Activated CD4-positive, alpha-beta T cell treated with anti-CD3 and anti-CD28 coated beads for 36 hours (primary cell): Measurements from ENCODE around the gene CALN1. TPM values are rescaled to one million over a fixed set of nuclear protein-coding genes. Genes with fewer than 3 reads are reported as not detected.

Source experiments
- ATAC-seq: fragments of 200-7000 bp; cut with Tn5 transposase; one replicate; pipeline ENCODE4 v1.10.0; 2021; ENCODE audit warnings: mild to moderate bottlenecking, moderate library complexity
- CTCF ChIA-PET: fragments of 350-600 bp; sonication (Branson Sonifier 250); formaldehyde crosslinking; loops from one replicate; lab custom pipeline; 2021; ENCODE audit warnings: antibody characterized with exemption; lab: Charles Lee
- POLR2A ChIA-PET: fragments of 350-600 bp; sonication (Branson Sonifier 250); formaldehyde crosslinking; loops from one replicate; lab custom pipeline; 2021; ENCODE audit warnings: antibody characterized with exemption, inconsistent platforms; lab: Charles Lee
- DNase-seq: peaks from one replicate; pipeline ENCODE4 v3.0.0-alpha.2; 2020
- H3K27ac Mint-ChIP-seq: one replicate; pipeline ENCODE4 v1.8.0; 2021; ENCODE audit warnings: mixed read lengths
- H3K27me3 Mint-ChIP-seq: one replicate; pipeline ENCODE4 v1.8.0; 2021; ENCODE audit warnings: mixed read lengths
- H3K36me3 Mint-ChIP-seq: one replicate; pipeline ENCODE4 v1.8.0; 2021; ENCODE audit warnings: low read depth, mixed read lengths
- H3K4me1 Mint-ChIP-seq: one replicate; pipeline ENCODE4 v1.8.0; 2021; ENCODE audit warnings: mixed read lengths
- H3K4me3 Mint-ChIP-seq: one replicate; pipeline ENCODE4 v1.8.0; 2021; ENCODE audit warnings: mild to moderate bottlenecking, moderate library complexity, mixed read lengths
- H3K9me3 Mint-ChIP-seq: one replicate; pipeline ENCODE4 v1.8.0; 2021; ENCODE audit warnings: low read depth, mixed read lengths
- intact Hi-C, 2 experiments: fragments of 100-400 bp; cut with DNase I in 1 of 2; cut with micrococcal nuclease in 1 of 2; formaldehyde crosslinking; loops; one replicate each; pipeline versions ENCODE4 v1.14.2 to v1.15.1; 2022 to 2024; cut with DNase I, micrococcal nuclease
- total RNA-seq, 2 experiments: library from RNA; stranded (reverse); gene quantifications; one replicate each; pipeline ENCODE4 v1.2.3, GENCODE V29; 2021

The CALN1 gene
- total RNA-seq, 2 experiments from 2014 or later, result 0.11 to 0.12 TPM

DNA sequence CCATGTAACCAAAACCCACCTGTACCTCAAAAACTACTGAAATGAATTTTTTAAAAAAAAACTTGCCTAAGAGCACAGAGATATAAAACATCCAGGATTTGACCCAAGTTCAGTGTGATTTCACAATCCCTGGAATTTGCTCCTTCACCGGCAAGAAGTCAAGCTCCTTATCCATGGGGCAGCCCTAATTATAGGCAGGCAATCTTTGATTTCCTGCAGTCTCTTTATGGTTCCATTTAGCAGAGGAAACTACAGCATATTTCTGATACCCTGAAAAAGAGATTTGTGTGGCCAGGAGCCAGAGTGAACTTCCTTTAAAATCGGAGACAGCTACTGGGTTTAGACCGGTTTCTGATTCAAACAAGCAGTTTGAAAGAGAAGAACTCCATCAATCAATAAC, 154.1 kb downstream of the CALN1 start:
- Mint-ChIP-seq H3K27ac (no peak overlapping the region), H3K27me3 (no peaks in the 10 kb centered on the region), H3K4me1 (no peaks in the 10 kb centered on the region), H3K4me3 (no peak overlapping the region), H3K36me3 (no peaks in the 10 kb centered on the region), H3K9me3 (no peaks in the 10 kb centered on the region)
- ATAC-seq (no peak), DNase-seq (no peak)
- ChIA-PET POLR2A (no interaction called here), CTCF (no interaction called here)
- intact Hi-C loops, result no loop called here

DNA sequence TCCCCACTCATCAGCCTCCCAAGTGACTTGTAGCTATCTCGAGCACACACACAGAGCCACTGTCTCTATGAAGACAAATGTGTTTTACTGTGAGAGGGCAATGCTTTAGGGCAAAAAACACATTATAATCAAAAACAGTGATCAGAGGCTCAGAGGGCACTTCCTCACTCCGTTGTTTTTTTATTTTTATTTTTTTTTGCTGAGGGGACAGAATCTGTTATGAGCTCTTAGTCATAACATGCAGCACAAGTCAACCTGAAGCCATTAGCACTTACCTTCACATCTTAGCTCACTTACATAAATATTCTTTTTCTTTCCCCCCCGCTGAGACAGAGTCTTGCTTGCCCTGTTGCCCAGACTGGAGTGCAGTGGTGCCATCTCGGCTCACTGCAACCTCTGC, 157.7 kb downstream of the CALN1 start:
- no peak overlapping the region for H3K4me3 Mint-ChIP-seq
- no peak for ATAC-seq
- POLR2A ChIA-PET, result no interaction called here

DNA sequence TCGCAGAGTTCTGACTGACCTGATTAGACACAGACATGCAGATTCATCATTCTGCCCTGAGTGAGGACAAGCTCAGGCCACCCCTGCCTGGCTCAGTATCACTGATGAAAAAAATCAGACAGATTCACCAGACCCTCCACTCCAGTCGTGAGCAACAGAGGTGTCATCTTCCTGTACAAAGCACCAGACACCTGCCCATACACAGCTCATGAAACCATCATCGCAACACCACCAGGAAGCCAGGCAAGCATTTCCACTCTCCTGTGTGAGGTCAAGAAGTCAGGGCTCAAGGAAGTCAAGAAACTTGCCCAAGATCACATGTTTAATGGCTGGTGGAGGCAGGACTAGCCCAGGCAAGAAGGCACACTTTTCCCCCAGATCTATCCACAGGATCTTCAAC, 163.0 kb downstream of the CALN1 start:
- intact Hi-C loops, result no loop called here
- CTCF ChIA-PET, result no interaction called here
- no peaks in the 10 kb centered on the region for H3K36me3 Mint-ChIP-seq
- H3K4me1 Mint-ChIP-seq, result no peaks in the 10 kb centered on the region
- no peaks in the 10 kb centered on the region for H3K27me3 Mint-ChIP-seq
- H3K27ac Mint-ChIP-seq, result no peak overlapping the region
- DNase-seq, result no peak
- H3K4me3 Mint-ChIP-seq, result no peak overlapping the region
- H3K9me3 Mint-ChIP-seq, result peaks cover 10% of the 10 kb centered on the region
- ATAC-seq, result no peak
- POLR2A ChIA-PET, result no interaction called here

More for the DNA sequence above, 157.7 kb downstream of the CALN1 start:
- Mint-ChIP-seq H3K27ac (no peak overlapping the region), H3K27me3 (no peaks in the 10 kb centered on the region), H3K36me3 (no peaks in the 10 kb centered on the region), H3K9me3 (peaks cover 7% of the 10 kb centered on the region), H3K4me1 (no peaks in the 10 kb centered on the region)
- intact Hi-C loops, result no loop called here
- no peak for DNase-seq
- CTCF ChIA-PET, result no interaction called here

DNA sequence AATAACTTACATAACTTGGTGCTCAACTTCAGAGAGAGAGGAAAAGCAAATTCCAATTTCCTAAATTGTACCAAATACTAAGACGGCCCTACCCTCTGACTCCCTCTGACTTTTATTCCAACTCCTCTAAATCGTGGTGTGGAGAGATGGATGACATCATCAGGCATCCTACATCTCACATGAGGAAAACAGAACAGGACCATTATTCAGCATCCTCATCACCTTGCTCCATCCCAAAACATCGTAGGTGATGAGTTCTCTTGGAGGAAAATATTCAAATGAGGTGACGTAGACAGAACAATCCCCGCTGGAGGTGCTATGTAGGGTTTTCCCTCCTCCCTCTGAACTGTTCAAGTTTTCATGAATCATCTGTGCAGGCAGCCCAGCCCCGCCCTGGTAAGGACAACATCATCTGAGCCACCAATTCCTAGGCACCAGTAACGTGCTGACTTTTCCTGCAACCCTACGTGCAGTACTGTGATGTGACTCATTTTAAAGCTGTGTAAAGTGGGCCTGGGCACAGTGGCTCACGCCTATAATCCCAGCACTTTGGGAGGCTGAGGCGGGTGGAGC, 167.2 kb downstream of the CALN1 start:
- no peak overlapping the region for H3K4me3 Mint-ChIP-seq
- H3K36me3 Mint-ChIP-seq, result no peaks in the 10 kb centered on the region
- peak; percentile 3 for DNase-seq
- POLR2A ChIA-PET, result no interaction called here
- intact Hi-C loops, result no loop called here
- no peak for ATAC-seq
- peaks cover 4% of the 10 kb centered on the region for H3K9me3 Mint-ChIP-seq
- H3K27ac Mint-ChIP-seq, result no peak overlapping the region
- H3K4me1 Mint-ChIP-seq, result no peaks in the 10 kb centered on the region
- no peaks in the 10 kb centered on the region for H3K27me3 Mint-ChIP-seq
- CTCF ChIA-PET, result no interaction called here

DNA sequence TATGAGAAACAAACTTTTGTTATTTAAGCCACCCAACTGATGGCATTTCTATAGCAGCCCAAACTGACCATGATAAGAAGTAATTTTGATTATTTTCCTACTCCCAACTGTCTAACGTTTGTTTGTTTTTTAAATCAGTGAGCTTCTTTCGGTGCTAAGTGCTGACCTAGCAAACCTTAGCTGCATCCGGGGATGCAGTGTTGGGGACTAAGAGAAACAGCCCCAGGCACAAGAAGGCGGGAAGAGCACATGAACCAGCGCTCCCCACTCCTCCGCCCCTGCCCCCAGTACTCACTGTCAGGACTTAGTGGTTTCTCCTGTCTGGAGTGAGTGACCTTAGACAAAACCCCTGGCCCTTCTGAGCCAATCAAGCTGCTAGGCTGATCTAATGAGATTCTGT, 168.8 kb downstream of the CALN1 start:
- peaks cover 1% of the 10 kb centered on the region for H3K9me3 Mint-ChIP-seq
- POLR2A ChIA-PET, result no interaction called here
- H3K27me3 Mint-ChIP-seq, result no peaks in the 10 kb centered on the region
- ATAC-seq (no peak), DNase-seq (no peak)
- CTCF ChIA-PET, result no interaction called here
- H3K27ac Mint-ChIP-seq, result no peak overlapping the region
- H3K4me1 Mint-ChIP-seq, result no peaks in the 10 kb centered on the region
- no peaks in the 10 kb centered on the region for H3K36me3 Mint-ChIP-seq
- intact Hi-C loops, result no loop called here
- no peak overlapping the region for H3K4me3 Mint-ChIP-seq

DNA sequence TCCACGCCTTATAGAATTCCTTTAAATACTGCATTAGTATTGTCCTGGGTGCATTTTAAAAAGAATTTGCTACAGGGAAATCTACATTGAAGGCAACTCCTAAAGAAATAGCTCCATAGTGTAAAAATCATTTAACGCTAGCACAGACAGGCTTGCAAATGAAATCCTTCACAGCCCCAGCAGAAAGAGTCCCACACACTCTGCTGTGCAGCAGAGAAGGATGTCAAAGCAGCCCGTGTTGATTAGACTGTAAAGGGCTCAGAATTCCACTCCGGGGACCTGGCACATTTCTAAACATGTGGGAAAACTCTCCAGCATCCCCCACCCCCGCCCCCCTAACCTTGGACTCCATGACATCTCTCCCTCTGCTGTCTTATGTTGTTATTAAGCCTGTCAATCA, 176.8 kb downstream of the CALN1 start:
- ChIA-PET CTCF (no interaction called here), POLR2A (no interaction called here)
- no peaks in the 10 kb centered on the region for H3K9me3 Mint-ChIP-seq
- DNase-seq (no peak), ATAC-seq (no peak)
- no peaks in the 10 kb centered on the region for H3K27me3 Mint-ChIP-seq
- no peak overlapping the region for H3K27ac Mint-ChIP-seq
- no peak overlapping the region for H3K4me3 Mint-ChIP-seq
- no peaks in the 10 kb centered on the region for H3K36me3 Mint-ChIP-seq
- H3K4me1 Mint-ChIP-seq, result no peaks in the 10 kb centered on the region
- intact Hi-C loops, result no loop called here

DNA sequence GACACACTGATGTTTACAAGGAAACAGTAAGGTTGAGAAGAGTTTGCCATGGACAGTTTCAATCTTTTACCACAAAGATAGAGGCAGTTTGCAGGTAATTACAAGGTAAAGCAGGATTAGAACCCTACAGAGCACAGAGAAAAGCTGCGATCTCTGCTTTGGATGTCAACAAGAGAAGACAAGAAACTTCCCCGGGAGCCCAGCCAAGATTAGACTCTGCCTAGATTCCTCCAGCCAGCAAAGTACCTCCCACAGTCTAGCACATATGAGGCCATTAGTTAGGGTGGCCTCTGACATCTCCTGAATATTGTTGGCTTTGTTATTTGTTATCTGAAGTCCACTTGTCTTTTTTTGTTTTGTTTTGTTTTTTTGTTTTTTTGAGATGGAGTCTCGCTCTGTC, 178.1 kb downstream of the CALN1 start:
- H3K27ac Mint-ChIP-seq, result no peak overlapping the region
- no peaks in the 10 kb centered on the region for H3K27me3 Mint-ChIP-seq
- intact Hi-C loops, result no loop called here
- no peaks in the 10 kb centered on the region for H3K4me1 Mint-ChIP-seq
- H3K4me3 Mint-ChIP-seq, result no peak overlapping the region
- no peak for DNase-seq
- ChIA-PET POLR2A (no interaction called here), CTCF (interaction anchor here (0.8 kb wide), 1 partner anchor 9 kb away, joined by 5 read pairs; no protein-coding TSS in a partner anchor)
- peaks cover 3% of the 10 kb centered on the region for H3K9me3 Mint-ChIP-seq
- H3K36me3 Mint-ChIP-seq, result no peaks in the 10 kb centered on the region
- ATAC-seq, result no peak

DNA sequence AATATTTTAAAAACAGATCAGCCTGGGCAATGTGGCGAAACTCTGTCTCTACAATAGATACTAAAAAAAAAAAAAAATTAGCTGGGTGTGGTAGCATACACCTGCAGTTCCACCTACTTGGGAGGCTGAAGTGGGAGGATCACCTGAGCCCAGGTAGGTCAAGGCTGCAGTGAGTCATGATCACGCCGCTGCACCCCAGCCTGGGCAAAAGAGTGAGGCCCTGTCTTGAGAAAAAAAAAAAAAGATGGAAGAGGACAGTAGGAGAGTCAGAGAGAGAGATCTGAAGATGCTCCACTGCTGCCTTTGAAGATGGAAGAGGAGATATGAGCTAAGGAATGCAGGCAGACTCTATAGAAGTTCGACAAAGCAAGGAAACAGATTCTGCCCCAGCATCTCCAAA, 181.9 kb downstream of the CALN1 start:
- peaks cover 3% of the 10 kb centered on the region for H3K9me3 Mint-ChIP-seq
- H3K4me1 Mint-ChIP-seq, result no peaks in the 10 kb centered on the region
- no peaks in the 10 kb centered on the region for H3K36me3 Mint-ChIP-seq
- DNase-seq (no peak), ATAC-seq (no peak)
- no peak overlapping the region for H3K4me3 Mint-ChIP-seq
- POLR2A ChIA-PET, result no interaction called here
- no peak overlapping the region for H3K27ac Mint-ChIP-seq
- CTCF ChIA-PET, result no interaction called here
- no peaks in the 10 kb centered on the region for H3K27me3 Mint-ChIP-seq
- intact Hi-C loops, result no loop called here

DNA sequence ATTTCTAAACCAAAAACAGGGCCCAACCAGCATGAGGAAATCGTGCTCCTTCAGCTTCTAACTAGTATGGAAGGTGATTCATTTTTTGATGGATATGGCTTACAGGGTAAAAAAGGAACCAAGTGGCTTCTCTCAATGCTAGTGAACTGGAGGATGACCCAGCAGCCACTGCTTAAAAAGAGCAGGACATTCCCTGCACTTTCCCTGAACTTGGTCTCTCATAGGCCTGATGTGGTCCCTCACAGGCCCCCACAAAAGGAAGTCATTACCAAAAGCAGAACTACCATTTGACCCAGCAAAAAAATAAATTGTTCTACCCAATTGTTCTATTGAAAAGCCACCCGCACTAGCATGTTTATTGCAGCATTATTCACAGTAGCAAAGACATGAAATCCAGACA, 188.8 kb downstream of the CALN1 start:
- H3K4me3 Mint-ChIP-seq, result no peak overlapping the region
- no peak for DNase-seq
- no peak for ATAC-seq
- no peaks in the 10 kb centered on the region for H3K27me3 Mint-ChIP-seq
- peaks cover 7% of the 10 kb centered on the region for H3K9me3 Mint-ChIP-seq
- no peaks in the 10 kb centered on the region for H3K4me1 Mint-ChIP-seq
- POLR2A ChIA-PET, result no interaction called here
- no peaks in the 10 kb centered on the region for H3K36me3 Mint-ChIP-seq
- no peak overlapping the region for H3K27ac Mint-ChIP-seq
- CTCF ChIA-PET, result no interaction called here
- intact Hi-C loops, result no loop called here

DNA sequence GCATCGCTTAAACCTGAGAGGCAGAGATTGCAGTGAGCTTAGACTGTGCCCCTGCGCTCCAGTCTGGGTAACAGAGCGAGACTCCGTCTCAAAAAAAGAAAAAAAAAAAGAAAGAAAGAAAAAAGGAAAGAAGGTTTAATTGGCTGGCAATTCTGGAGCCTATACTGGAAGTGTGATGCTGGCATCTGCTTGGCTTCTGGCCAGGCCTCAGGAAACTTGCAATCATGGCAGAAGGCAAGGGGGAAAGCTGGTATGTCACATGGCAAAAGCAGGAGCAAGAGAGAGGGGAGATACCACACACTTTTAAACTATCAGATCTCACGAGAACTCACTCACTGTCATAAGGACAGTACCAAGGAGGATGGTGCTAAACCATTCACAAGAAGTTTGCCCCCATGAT, 190.0 kb downstream of the CALN1 start:
- Mint-ChIP-seq H3K27ac (no peak overlapping the region), H3K36me3 (no peaks in the 10 kb centered on the region), H3K4me3 (no peak overlapping the region), H3K9me3 (peaks cover 7% of the 10 kb centered on the region), H3K4me1 (no peaks in the 10 kb centered on the region), H3K27me3 (no peaks in the 10 kb centered on the region)
- ChIA-PET CTCF (no interaction called here), POLR2A (no interaction called here)
- ATAC-seq (no peak), DNase-seq (no peak)
- intact Hi-C loops, result no loop called here

DNA sequence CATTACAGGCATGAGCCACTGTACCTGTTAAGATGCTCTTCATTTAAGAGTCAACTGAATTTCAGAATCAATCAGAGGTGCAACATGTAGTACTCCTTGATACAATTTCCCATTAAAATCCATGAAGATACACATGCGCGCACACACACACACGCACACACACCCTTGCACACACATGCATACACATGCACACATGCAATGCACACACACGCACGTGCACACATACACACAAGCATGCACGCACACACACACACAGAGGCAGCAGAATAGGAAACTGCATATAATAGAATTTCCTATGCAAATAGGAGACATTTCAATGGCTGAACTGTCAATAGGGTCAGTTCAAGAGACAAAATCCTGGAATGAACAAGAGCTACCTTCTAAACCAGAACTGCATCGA, 192.6 kb downstream of the CALN1 start:
- Mint-ChIP-seq H3K27ac (no peak overlapping the region), H3K9me3 (peaks cover 9% of the 10 kb centered on the region), H3K27me3 (no peaks in the 10 kb centered on the region), H3K36me3 (no peaks in the 10 kb centered on the region), H3K4me1 (no peaks in the 10 kb centered on the region), H3K4me3 (no peak overlapping the region)
- intact Hi-C loops, result loop anchor here in 1 of 2 experiments (10.0 kb wide), 1 partner anchor 315 kb away; no protein-coding TSS in a partner anchor
- ChIA-PET POLR2A (no interaction called here), CTCF (no interaction called here)
- DNase-seq (no peak), ATAC-seq (no peak)

DNA sequence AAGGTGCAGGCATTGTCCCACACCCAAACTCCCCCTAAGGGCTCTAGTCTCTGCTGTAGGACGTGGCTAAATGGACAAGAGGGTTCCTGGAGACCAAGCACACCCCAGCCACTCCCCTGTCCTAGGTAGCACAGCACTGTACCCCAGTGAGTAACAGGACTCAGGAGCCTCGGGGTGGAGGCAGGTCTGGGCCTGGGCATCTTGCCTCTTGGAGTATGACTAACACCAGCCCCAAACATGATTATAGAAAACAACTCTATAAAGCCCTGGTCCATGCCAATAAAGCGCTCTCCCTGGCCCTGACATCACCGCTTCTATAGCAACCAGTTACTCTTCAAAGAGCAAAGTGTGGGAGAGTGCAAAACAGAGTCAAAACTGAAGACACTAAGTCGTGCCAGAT, 195.0 kb downstream of the CALN1 start:
- no peaks in the 10 kb centered on the region for H3K4me1 Mint-ChIP-seq
- DNase-seq, result no peak
- no peak overlapping the region for H3K27ac Mint-ChIP-seq
- no peaks in the 10 kb centered on the region for H3K36me3 Mint-ChIP-seq
- H3K27me3 Mint-ChIP-seq, result no peaks in the 10 kb centered on the region
- ChIA-PET CTCF (no interaction called here), POLR2A (no interaction called here)
- H3K9me3 Mint-ChIP-seq, result peaks cover 9% of the 10 kb centered on the region
- intact Hi-C loops, result loop anchor here in 1 of 2 experiments (10.0 kb wide), 1 partner anchor 312 kb away; no protein-coding TSS in a partner anchor
- H3K4me3 Mint-ChIP-seq, result no peak overlapping the region
- no peak for ATAC-seq
